GOT3 (cell line): ENCODE data around the gene C1QTNF1.

Experiments
- DNase-seq: peaks from one replicate; lab custom pipeline; 2025; ENCODE audit warnings: mixed read lengths; lab: John Stamatoyannopoulos, UW

The C1QTNF1 gene

DNA sequence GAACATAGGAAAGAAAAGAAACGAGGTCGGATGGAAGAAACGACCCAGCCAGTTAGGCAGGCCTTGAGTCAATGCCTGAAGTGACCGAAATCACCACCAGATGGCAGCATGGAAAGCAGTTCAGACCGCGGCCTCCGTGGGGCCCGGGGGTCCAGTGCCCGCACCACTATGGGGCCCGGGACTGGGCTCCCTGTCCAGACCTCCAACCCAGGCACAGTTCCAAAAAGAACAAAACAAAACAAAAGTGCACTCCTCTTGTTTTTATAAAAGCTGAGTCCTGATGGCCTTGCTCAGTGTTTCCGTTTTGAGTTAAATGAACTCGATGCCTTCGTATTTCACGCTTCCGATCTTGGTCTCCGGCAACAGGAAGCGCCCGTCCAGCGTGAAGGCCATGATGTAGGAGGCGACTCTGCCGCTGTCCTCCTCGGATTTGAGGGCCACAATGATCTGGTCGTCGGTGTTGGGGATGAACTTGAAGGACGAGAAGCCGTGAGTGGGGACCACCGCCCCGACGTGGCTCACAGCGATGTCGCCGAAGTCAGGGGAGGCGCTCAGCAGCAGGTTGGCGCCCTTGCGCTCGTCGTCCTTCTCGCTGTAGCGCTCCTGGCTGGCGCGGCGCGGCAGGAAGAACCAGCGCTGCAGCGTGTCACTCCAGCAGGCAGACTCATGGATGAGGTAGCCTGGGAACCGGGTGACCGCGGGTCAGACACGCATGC, 30.6 kb upstream of the C1QTNF1 start:
- DNase-seq = no peak

DNA sequence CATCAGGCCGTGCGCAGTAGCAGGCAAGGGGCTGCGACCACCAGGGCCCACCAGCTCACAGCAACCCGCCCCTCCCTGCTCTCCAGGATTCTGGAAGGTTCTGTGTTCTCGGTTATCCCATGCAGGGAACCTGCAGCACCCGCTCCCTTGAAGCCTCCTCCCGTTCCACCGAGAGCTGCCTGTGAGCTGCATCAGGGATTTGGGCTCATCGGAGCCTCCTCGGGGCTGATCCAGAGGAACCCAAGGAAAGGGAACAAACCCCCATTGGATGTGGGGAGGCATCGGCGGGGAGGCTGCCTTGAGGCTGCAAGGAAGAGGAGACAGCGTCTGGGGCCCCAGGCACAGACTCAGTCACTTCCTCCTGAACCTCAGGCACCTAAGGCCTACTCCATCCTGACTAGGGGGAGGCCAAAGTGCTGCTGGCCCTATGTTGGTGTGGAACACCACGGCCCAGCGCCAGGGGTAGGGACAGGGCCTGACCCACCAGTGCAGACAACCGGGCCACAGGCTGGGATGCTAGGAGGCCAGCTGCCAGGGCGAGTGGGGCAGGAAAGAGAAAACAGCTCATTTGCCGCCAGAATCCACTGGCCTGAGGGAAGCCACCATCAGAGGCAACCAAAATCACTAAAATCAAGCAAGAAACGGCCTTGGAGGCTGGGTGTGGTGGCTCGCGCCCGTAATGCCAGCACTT, 29.8 kb upstream of the C1QTNF1 start:
- DNase-seq = no peak

DNA sequence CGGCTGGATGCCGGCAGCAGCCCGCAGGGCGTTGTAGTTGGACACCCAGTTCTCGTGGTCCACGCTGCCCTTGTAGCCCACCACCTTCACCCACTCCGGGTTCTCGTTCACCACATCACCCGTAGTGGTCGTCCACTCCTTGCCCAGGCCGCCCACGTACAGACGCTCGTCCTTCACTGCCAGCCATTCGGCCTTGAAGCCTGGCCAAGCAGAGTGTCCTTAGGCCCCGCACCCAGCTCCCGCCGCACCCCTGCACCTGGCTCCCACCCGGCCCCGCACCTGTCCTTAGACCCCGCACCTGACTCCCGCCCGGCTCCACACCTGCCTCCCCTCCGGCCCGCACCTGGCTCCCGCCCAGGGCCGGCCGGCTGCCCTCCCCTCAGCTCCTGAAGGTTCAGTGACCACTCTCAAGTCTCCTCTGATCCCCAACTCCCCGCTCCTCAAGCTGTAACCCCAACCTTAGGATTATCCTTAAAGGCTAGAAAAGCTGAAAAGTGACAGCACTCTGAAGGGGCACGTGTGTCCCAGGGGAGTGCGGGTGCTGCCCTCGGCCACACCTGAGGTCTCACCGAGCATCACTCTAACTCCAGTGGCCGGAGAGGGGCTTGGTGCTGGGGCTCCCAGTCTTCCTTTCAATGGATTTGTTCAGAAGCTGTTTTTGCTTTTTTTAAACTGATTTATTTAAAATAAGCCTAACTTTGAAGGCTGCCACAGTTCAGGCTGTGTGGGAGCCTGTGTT, 28.8 kb upstream of the C1QTNF1 start:
- DNase-seq = no peak

DNA sequence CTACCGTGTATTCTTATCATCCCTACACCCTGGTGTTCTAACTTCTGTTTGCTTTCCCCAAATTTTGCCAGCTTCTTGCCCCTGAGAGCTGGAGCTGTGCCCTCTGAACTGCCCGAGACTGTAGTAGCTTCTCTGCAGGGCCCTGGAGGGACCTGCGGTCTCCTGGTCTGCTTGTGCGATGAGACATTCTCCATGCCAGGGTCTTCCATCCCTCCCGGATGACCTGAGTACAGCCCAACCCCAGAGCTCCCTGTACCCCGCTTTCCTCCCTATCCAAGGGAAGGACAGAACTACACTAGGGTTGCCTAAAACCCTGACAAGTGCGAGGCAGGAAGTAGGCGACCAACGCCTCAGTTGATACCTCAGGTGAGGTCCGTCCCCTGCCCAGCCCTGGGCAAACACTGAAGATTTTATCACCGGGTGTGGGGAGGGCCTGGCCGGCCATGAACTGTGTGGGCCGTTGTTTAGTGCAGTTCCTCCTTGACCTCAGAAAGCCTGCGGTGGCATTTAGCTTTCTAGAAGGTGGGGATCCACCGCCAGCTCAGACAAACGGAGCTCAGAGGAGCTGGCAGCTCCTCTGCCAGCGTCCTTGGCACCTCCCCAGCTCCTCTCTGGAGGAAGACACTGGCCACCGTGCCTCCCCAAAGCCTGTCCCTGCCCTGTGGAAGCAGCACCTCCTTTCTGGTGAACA, 28.1 kb upstream of the C1QTNF1 start:
- DNase-seq = no peak

DNA sequence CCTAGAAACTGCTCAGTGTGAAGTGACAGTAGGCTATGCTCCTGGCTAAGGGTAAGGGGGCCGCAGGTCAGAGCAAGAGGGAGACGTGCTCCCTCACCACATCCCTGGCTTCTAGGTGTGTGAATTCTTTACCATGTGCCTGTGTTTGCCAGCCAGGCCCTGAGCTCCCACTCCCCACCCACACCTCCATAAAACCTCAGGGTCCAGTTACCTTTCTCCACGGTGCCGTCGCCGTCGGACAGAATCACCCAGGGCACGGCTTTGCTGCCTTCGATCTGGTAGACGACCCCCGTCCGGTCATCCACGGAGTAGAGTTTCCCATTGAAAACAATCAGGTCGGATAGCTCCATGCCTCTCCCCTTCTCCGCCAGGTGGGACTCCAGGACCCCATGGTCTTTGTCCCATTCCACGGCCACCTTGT, 27.2 kb upstream of the C1QTNF1 start:
- DNase-seq = no peak

DNA sequence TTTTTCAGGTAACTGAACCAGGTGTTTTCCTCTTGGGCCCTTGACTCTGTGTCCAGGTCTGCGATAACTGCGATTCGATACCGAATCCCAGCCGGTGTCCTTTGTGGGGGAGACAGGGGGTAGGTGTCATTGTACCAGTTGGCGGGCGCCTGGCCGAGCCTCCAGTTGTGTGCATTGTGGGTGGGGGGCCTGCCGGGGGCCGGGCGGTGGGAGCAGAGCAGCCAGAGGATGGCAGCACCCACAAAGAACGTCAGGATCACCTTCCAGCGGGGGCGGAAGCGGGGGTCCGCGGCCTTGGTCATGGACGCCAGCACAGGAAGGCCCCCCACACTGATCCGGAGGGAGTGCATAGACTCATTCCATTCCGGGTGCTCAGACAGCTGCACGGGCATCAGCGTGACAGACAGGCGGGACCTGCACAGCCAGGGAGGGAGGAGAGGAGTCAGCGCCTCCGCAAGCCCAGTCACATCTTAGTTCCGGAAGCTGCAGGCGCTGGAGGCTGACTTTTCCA, 26.7 kb upstream of the C1QTNF1 start:
- DNase-seq = no peak

DNA sequence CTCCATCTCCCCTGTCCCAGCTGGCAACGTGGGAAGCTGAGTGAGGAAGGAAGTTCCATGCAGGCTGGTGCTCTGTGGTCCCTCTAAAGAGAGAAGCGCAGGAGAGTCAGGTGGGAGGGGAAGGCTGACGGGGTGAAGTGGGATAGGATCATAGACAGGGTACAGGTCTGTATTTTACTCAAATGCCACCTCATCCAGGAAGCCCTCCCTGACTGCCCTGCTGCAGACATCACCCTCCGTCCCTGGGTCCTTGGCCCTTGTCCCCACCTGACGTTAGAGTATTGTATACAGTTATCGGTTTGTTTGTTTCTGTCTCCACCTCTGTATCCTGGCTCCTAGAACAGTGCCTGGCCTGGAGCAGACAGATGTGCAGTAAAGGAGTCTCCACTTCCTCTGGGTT, 26.1 kb upstream of the C1QTNF1 start:
- no peak for DNase-seq

DNA sequence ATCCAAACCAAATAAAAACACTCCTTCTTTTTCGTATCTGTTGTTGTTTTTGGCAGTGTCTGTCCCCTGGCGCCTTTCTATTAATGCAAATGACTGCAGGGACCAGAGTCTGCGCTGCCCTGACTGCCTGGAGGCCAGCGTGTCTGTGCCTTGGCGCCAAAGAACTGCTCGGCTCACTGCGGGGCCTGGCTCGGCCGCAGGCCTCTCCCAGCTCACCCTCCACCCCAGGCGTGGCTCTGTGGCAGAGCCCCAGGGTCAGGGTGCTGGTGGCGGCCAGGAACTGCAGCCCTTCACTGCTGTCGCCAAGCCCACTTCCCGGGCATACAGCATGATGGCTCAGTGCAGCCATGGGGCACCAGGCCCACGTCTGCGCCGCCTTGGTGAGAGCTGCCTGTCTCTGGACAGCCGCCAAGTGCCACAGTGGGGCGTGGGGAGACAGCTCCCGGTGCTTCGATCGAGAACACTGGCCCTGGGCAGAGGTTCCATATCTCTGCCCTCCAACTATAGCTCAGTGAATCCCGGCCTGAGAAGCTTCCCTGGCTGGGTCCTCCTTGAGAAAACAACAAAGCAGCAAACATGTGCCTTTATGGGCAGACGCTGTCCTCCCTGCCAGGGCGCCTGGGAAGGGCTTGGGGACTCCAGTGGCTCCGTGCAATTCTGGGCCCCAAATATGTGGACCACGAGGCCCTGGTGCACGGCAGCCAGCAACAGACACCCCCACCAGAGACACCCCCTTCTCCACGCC, 25.5 kb upstream of the C1QTNF1 start:
- DNase-seq = no peak

DNA sequence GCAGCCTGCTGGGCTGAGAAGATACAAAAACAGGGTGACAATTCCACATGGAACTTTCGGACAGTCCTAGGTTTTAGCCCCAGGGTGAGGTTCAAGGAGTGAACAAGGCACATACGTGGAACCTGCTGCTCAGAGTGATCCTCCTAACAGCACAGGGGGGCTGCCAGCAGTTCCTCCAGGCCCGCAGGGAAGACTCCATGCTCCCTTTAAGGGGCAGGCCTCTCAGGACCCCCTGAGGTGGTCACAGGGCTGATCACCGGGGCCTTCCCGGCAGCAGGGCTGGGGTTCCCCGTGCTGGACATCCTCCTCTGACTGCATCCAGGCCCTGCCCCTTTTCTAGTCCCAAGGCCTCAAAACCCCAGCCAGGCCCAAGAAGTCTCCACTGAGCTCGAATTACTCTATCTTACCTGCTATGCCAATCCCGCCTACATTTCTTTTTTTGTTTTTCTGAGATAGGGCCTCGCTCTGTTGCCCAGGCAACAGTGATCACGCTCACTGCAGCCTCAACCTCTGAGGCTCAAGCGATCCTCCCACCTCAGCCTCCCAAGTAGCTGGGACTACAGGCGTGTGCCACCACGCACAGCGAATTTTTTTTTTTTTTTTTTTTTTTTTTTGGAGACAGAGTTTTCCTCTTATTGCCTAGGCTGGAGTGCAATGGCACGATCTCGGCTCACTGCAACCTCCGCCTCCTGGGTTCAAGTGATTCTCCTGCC, 24.8 kb upstream of the C1QTNF1 start:
- DNase-seq = no peak

DNA sequence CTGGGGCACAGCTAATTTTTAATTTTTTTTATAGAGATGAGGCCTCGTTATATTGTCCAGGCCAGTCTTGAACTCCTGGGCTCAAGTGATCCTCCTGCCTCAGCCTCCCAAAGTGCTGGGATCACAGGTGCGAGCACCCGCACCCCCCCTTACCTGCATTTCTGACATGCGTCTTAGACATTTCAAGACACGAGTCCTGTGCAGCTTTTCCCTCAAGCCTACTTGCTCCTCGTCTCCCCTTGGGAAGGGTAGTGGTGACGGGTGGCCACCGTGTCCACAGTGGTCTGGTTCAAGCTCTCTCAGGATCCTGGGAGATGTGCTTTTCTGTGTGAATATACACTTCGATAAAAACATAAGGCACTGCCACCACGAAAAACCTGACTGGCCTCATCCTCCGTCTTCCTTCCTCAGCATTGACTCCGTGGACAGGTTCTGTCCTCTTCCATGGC, 24.0 kb upstream of the C1QTNF1 start:
- DNase-seq = no peak

DNA sequence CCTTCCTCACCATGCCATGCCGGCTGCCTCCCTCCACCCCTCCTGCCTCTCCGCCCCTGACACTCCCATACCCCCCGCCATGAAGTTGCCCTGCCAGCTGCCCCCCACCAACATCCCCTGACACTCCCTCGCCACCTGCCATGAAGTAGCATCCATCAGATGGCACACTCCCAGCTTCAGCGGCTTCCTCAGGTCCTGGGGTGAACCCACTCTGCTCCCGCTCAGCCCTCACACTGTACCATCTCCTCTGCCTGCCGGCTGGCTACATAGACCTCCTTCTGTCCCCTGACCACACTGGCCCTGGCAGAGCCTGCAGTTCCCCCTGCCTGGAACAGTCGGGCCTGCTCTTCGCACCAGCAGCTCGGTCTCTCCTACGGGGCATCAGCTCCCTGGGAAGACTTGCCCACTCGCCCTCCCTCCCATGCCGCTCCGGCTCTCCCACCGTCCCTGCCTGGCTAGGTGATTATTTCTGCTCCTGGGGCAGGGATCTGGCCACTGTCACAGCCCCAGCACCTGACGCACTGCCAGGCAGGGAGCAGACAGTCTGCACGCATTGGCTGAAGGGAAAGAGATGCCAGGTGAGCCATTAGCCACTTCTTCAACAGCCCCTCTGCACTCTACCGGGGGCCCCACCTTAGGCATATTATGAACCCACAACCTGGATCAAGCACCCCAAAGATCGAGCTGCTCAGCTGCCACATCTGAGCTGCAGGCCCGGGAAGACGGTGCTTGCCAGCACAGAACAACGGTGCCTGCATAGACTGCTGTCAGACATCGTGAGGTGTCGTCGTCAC, 23.4 kb upstream of the C1QTNF1 start:
- DNase-seq = no peak

DNA sequence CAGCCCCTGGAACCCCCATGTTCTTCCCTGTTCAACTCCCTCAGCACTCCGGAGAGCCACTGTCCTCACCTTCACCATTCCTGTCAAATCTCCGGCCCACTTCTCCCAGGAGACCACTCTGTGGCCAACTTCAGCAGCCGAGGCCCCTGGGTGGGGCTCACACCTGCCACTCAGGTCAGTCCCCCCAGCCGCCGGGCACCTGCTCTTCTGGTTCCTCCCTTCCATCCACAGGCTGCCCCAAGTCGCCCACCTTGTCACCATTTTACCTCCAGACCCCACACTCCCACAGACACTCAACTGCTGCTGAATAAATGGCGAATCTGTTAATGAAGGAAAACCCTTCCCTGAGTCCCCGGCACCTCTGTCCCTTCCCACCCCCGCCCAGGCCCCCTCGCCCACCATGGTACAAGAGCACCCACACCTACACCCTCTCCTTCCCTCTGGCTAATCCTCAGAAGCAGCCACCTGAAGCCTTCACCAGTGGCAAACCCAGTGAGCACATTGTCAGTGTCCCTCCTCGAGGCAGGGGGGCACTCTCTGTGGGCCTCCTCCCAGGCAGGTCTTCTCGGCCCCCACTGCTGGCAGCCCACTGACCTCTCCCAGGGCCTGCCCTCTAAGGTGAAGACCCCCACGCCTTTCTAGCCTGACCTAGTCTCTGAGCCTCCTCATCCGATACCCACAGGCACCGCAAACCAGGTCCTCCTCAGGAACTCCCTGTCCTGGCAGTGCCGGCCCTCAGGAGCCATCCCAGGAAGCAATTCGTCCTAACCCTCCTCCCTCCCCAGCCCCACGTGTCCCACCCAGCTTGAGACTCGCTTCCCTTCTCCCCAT, 22.6 kb upstream of the C1QTNF1 start:
- no peak for DNase-seq

DNA sequence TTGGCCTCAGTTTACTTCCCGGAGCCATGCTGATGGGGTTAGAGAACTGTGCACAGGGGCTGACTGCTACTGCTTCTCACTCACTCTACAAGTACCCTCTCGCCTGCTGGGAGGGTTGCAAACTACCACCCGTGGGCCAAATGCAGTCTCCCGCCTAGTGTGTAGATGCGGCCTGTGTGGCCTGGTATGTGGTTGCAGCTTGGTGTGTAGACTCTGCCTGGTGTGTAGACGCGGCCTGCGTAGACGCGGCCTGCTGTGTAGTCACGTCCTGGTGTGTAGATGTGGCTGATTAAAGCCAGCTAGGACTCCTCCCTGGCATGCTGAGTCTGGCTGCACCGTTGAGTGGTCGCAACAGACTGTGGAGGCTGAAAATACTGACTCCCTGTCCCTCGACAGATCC, 21.7 kb upstream of the C1QTNF1 start:
- DNase-seq = no peak

DNA sequence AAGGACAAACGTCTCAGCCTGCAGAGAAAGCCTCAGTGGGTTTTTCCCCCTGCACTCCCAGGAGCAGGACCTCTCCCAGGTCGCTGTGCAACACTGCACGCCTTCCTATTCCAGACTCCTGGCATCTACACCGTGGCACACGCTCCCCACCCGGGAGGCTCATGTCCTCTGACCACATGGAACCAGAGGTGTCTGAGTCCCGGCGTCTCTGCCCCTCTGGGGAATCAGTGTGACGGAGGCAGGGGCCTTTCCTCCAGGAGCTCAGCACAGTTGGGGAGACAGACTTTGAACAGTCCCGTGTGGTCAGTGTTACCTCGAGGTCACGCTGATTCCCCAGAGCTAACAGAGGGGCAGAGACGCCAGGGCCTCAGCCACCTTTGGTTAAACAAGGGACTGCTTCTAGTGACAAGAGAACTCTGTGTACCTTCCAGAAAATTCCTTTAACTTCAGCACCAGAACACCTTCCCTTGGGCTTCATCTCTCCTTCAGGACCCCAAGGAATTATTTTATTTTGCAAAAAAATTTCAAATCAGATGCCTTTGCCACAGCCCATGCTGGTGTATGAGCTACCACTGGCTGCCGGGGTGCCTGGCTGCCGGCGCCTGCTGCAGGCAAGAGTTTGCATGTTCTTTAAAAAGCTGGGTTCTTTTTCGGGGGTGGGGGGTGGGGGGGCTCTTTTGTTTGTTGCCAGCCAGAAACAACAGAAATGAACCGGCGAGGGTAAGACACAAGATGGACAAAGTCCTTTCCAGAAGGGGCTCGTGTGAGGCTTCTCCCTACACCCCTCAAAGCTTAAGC, 21.0 kb upstream of the C1QTNF1 start:
- DNase-seq = no peak

DNA sequence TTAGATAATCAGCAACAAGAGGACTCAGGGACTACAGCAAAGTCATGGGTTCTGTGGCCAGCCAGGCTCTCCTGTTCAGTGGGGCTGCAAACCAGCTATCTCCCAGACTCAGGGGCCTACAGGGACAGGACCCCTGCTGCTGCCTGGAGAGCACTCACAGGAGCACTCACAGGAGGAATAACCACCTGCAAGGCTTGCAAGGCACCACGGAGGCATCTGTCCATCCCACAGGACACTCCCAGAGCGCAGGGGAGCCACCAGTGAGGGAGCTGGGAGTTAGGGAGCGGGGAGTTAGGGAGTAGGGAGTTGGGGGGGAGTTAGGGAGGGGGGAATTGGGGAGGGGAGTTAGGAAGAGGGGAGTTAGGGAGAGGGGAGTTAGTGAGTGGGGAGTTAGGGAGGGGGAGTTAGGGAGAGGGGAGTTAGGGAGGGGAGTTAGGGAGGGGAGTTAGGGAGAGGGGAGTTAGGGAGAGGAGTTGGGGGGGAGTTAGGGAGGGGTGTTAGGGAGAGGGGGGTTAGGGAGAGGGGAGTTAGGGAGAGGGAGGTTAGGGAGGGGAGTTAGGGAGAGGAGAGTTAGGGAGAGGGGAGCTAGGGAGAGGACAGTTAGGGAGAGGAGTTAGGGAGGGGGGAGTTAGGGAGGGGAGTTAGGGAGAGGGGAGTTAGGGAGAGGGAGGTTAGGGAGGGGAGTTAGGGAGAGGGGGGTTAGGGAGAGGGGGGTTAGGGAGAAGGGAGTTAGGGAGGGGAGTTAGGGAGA, 20.1 kb upstream of the C1QTNF1 start:
- no peak for DNase-seq

DNA sequence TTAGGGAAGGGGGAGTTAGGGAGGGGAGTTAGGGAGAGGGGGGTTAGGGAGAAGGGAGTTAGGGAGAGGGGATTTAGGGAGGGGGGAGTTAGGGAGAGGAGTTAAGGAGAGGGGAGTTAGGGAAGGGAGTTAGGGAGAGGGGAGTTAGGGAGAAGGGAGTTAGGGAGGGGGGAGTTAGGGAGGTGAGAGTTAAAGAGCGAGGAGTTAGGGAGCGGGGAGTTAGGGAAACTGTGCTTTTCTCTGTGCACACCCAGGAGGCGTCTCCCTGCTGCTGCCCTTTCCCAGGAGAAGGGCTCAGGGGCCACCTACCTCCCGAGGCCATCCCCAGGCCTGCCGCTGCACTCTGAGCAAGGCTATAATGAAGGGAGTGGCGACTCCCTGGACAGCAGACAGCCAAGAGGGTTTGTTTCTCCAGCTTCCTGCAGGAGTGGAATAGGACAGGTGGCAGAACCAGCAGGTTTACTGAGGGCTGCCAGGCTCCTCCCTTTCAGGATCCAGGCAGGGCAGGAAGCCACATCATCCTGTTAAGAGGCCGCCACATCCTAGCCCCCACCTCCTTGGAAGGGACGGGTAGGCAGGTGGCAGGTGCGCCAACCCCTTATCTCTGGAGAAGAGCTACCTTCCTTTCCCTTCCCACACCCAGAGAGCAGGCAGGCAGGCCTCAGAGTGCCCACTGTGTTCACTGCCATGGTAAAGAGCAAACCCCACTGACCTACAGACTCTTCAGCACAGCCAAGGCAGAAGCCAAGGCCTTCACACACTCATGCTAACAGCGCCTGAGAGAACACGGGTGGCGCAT, 18.7 kb upstream of the C1QTNF1 start:
- no peak for DNase-seq

DNA sequence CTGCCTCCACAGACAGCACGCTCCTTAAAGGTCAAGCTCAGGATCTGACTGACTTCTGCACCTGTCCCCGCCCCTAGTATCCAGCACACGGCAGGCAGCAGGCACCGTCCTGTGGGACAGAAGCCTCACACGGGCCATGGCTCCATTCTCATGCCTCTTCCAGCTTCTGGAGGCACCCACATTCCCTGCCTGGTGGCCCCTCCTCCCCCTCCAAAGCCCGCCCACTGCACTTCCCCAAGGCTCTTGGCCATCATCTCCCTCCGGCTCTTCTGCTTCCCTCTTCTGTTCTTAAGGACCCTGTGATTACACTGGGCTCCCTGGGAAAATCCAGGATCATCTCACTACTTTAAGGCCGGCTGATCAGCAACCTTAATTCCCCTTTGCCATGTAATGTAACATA, 17.9 kb upstream of the C1QTNF1 start:
- no peak for DNase-seq
